Kidney (tissue), 14 donors: Measurements from ENCODE around the gene PFAS. TPM values are rescaled to one million over a fixed set of nuclear protein-coding genes. Genes with fewer than 3 reads are reported as not detected.

Source experiments
- DNase-seq, 5 donors: peaks; one replicate each; pipeline ENCODE4 v3.0.0-alpha.2; 2013 to 2020
- FAIRE-seq: peaks from 2 replicates; lab custom pipeline; 2012; peaks lifted over from hg19 to GRCh38; lab: Jason Lieb, UNC
- H3K27ac ChIP-seq, 2 donors: one replicate each; pipeline ENCODE4 v1.7.0; 2013; ENCODE audit warnings: low read depth in 2 of 2, low read length in 2 of 2, inconsistent platforms in 1 of 2
- H3K27me3 ChIP-seq: one replicate; pipeline ENCODE4 v1.7.1; 2013; ENCODE audit warnings: low read length, inconsistent platforms; ENCODE audit not compliant: control insufficient read depth, insufficient read depth
- H3K36me3 ChIP-seq, 3 donors: one replicate each; pipeline versions ENCODE4 v1.7.0 to v1.7.1; 2013; ENCODE audit warnings: low read length in 3 of 3, control low read depth in 1 of 3, inconsistent platforms in 1 of 3; ENCODE audit not compliant: insufficient read depth in 3 of 3, control insufficient read depth in 2 of 3
- H3K4me1 ChIP-seq, 3 donors: one replicate each; pipeline versions ENCODE4 v1.7.0 to v1.7.1; 2013; ENCODE audit warnings: low read length in 3 of 3, inconsistent platforms in 1 of 3, low read depth in 1 of 3; ENCODE audit not compliant: control insufficient read depth in 2 of 3, insufficient read depth in 2 of 3
- H3K4me3 ChIP-seq, 3 donors: one replicate each; pipeline versions ENCODE4 v1.7.0 to v1.8.1; 2013; ENCODE audit warnings: low read length in 3 of 3, control low read depth in 1 of 3, inconsistent platforms in 1 of 3
- H3K9ac ChIP-seq, 3 donors: one replicate each; pipeline versions ENCODE4 v1.7.0 to v1.7.1; 2013; ENCODE audit warnings: low read length in 3 of 3, control low read depth in 1 of 3, inconsistent platforms in 1 of 3
- H3K9me3 ChIP-seq, 3 donors: one replicate each; pipeline versions ENCODE4 v1.7.0 to v1.7.1; 2013; ENCODE audit warnings: low read length in 3 of 3, control low read depth in 1 of 3, inconsistent platforms in 1 of 3; ENCODE audit not compliant: control insufficient read depth in 2 of 3, insufficient read depth in 1 of 3
- intact Hi-C: fragments of 100-400 bp; cut with DNase I; formaldehyde crosslinking; loops from one replicate; pipeline ENCODE4 v1.11.1; 2022
- polyA plus RNA-seq: library from polyadenylated mRNA; stranded (reverse); fragments of 350-450 nt; fragmentation: Illumina TruSeq; extraction: RNeasy Lipid Tissue Mini Kit (QIAGEN cat#74804); gene quantifications from one replicate; pipeline ENCODE4 v1.2.3, GENCODE V29; 2014; ENCODE audit warnings: low read depth, low replicate concordance; ENCODE audit not compliant: insufficient read depth
- total RNA-seq: library from RNA; stranded (reverse); fragmentation: NEBNext Ultra II Directional; extraction: Animal tissue kit (Norgen Biotek cat#: 25700); gene quantifications from one replicate; pipeline ENCODE4 v1.2.1, GENCODE V29; 2021
- TF ChIP-seq, protein P1 (sequence below): IDR thresholded peaks from 3 replicates; pipeline ENCODE4 v1.5.1; 2012; ENCODE audit warnings: mild to moderate bottlenecking, moderate library complexity, borderline replicate concordance; ENCODE audit not compliant: insufficient read depth; ENCODE audit errors: extremely low read depth
- donor health status: control.
- donor health status: control.
- donor health status: control.
- donor health status: control.
- donor health status: control.
- donor health status: DM: yes; HTN: yes; CAD: no.
- donor health status: Normal renal cell carcinoma (clear cell type).

PFAS gene
- total and polyA plus RNA-seq, 2 donors from 2014 or later = 7.6 to 49.5 TPM

DNA sequence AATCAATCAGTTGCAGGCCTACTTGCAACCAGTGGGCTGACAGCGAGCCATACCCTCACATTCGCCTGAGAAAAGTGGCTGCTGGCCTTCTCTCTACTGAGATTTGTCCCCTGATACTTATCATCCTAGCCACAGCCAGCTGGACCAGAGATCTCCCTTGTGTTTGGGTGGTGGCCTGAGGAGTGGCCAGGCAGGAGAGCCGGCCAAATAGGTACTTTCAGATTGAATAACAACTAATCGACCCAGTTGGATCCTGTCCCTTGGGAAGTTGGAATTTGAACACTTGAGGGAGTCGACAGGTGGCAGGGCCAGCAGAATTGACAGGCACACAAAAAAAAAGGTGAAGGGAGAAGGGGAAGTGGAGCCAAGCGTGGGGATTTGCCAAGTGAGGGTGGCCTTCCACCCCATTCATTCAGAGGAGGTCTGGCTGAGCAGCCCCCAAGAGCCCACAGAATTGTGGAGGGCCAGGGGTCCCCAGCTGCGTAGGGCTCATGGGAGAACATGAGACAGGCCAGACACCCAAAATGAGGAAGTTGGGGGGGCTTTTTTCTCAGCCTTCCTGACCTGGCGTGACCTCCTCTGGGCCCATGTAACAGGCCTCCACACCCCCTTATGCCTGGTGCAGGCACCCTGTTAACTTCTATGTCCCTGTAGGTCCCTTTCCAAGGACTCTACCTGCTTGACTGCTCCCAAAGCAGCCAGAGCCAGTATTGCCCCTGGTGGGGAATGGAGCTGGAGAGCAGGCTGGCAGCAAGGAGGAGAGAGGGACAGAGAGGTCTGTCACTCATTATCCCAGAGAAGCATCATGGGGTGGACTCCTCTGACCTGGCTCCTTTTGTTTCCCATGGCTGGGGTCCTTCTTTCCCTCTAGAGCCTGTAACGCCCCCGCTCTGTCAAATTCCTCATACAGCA is 36.4 kb downstream of the PFAS start:
- FAIRE-seq (no peak), DNase-seq (peak in 1 of 5 donors; percentile 42)
- Histone ChIP-seq H3K4me1 (peaks cover 0 to 16% (median 15%) of the 10 kb centered on the region in 3 donors), H3K4me3 (no peak overlapping the region), H3K9me3 (no peaks in the 10 kb centered on the region), H3K36me3 (no peaks in the 10 kb centered on the region), H3K9ac (no peak overlapping the region), H3K27me3 (no peaks in the 10 kb centered on the region), H3K27ac (peak overlapping the region; percentile 33 to 62)
- intact Hi-C loops = no loop called here
- TF ChIP-seq, protein P1, sequence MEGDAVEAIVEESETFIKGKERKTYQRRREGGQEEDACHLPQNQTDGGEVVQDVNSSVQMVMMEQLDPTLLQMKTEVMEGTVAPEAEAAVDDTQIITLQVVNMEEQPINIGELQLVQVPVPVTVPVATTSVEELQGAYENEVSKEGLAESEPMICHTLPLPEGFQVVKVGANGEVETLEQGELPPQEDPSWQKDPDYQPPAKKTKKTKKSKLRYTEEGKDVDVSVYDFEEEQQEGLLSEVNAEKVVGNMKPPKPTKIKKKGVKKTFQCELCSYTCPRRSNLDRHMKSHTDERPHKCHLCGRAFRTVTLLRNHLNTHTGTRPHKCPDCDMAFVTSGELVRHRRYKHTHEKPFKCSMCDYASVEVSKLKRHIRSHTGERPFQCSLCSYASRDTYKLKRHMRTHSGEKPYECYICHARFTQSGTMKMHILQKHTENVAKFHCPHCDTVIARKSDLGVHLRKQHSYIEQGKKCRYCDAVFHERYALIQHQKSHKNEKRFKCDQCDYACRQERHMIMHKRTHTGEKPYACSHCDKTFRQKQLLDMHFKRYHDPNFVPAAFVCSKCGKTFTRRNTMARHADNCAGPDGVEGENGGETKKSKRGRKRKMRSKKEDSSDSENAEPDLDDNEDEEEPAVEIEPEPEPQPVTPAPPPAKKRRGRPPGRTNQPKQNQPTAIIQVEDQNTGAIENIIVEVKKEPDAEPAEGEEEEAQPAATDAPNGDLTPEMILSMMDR = no peak

DNA sequence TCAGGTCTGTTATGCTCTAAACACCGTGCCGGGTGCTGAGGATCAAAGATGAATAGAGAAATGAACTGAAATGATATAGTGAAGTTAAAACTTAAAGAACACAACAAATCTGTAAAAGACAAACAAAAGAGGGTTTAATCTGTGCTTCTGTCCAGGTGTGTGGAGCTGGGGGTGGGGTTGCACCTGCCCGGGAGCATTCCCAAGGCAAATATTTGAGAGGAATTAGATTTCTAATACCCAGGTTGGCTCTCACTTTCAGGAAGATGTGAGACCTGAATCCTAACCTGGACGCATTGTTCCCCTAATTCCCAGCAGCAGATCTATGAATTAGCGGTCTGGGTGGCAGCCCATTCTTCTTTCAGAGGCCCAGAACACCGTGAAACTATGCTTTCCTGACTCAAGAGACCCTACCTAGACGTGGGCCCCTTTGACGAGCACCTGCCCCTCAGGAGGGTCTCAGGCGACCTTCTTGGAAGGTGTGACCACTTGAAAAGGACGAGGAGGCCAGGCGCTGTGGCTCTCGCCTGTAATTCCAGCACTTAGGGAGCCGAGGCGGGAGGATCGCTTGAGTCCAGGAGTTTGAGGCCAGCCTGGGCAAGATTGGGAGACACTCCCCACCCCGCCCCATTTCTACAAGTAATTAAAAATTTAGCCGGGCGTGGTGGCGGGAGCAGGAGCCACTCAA is 38.7 kb downstream of the PFAS start:
- Histone ChIP-seq H3K9me3 (no peaks in the 10 kb centered on the region), H3K36me3 (no peaks in the 10 kb centered on the region), H3K27me3 (no peaks in the 10 kb centered on the region), H3K4me1 (peaks cover 0 to 15% (median 14%) of the 10 kb centered on the region in 3 donors), H3K27ac (peak overlapping the region; percentile 94 to 95), H3K9ac (peak overlapping the region; percentile 57 to 96 (median 91)), H3K4me3 (peak overlapping the region; percentile 94 to 96 (median 96))
- peak in 1 of 5 donors; percentile 73 for DNase-seq
- TF ChIP-seq, protein P1 = no peak
- FAIRE-seq = no peak
- intact Hi-C loops = no loop called here

DNA sequence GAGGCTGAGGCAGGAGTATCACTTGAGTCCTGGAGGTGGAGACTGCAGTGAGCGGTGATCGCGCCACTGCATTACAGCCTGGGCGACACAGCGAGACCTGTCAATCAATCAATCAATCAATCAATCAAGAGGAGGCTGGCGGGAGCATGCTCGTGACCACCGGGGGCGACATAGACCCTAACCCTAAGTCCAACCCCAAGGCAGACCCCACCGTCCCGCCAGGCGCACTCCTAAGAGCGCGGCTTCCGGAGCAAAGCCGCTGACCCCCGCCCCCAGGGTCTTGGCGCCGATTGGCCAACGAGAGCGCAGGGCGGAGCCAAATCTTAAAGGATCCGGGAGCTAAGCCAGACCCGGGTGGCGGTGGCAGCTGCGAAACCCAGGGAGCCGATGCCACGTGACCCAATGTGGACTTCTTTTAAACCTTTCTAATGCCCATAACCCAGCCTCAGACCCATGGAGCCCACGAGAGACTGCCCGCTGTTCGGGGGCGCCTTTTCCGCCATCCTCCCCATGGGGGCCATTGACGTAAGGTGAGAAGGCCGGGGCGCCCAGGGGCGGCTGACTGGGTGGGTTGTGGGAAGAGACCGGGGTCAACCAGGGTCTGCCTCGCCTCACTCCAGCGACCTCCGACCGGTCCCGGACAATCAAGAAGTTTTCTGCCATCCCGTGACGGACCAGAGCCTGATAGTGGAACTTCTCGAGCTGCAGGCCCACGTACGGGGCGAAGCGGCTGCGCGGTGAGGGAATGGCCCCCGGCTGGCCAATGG is 39.4 kb downstream of the PFAS start, which contains the start of gene RANGRF:
RANGRF (plus strand) TSS at position 335 of the 767 bp plus-strand sequence; CDS start at position 454, 119 bp downstream.
- Histone ChIP-seq H3K9ac (peak within 1 kb of the TSS; percentile 57 to 96 (median 91)), H3K9me3 (no peaks in the 10 kb centered on the region), H3K4me1 (peaks cover 0 to 17% (median 15%) of the 10 kb centered on the region in 3 donors), H3K27ac (peak within 1 kb of the TSS; percentile 94 to 95), H3K36me3 (no peaks in the 10 kb centered on the region), H3K27me3 (no peaks in the 10 kb centered on the region), H3K4me3 (peak within 1 kb of the TSS; percentile 94 to 96 (median 96))
- TF ChIP-seq, protein P1 = no peak
- intact Hi-C loops = no loop called here
- DNase-seq (peak; percentile 91 to 97 (median 95)), FAIRE-seq (no peak)
